Activated CD4-positive, alpha-beta T cell treated with anti-CD3 and anti-CD28 coated beads for 48 hours (primary cell): Measurements from ENCODE around the gene MED17.

Experiments
- DNase-seq: peaks from one replicate; pipeline ENCODE4 v3.0.0-alpha.2; 2020

MED17 gene

DNA sequence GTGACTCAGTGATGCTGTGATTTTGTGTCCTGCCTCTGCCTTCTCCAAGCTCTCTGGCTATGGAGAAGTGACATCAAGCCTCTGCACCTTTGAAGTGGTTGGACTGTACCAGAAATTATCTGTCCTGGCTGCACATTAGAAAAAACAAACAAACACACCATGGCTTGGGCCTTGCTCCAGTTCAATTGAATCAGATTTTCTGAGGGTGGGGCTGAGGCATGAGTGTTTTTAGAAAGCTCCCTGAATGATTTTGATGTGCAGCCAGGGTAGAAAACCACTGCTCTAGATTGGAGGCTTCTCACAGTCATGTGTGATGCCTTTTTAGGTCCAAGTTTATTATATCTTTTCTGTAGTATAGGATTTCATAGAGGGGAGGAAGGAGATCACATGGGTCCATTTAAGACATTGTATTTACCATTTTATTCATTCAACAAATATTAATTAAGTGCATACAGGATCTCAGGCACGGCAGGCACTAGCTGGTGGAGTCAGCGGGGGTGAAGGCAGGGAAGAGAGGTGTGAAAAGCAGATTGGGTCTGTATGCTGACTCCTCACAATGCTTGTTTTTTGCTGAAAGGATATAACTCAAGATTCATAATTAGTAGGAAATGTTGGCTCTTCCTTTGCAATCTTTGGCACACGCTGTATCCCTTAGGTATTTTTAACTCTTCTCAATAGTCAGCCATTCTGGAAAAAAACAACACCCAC lies 73.5 kb downstream of the MED17 start:
- DNase-seq = no peak

DNA sequence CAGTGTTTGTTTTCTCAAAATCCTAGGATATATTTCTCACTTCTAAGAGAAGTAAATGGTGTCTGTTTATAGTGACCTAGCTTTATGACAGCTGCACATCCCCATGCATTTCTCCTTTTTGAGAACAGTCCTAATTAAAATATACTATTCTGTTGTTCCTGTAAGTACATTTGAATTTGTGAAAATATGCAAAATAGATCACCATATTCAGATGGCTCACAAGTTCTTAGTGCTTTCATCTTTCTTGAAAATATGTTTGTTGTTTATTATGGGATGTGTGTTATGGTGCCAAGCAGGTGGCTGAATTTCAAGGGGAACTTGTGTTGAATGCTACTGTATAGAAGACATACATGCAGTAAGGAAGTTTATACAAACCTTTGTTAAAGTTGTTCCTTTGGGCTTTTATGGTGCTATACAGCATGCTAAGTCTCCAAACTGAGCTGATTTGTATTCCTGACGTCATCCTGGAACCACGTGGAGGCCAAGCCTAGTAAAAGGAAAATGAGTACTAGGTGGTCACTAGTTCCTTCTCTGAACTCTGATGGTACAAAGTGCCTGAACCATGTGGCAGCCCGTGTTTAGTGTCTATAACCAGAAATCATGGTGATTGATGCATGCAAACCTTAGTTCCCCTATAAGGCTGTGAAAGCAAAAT lies 74.2 kb downstream of the MED17 start:
- no peak for DNase-seq

DNA sequence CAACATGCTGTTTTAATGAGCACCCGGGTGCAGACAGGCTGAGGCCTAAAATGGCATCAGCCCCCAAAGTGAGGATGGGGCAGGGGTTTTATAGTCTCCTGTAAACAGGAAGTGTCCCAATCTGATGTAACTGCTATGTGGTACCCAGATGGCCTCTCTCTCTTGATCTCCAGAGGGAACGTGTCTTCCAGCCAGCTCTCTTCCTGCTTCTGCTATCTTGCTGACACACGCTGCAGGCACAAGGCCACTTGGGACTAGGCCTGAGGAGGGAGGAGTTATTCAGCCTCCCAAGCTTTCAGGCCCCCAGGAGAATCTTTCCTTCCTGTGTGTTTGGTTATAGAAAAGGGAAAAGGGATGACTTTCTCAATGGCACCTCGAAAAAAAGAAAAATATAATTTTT lies 77.7 kb downstream of the MED17 start:
- no peak for DNase-seq
